Ascending aorta (tissue), 2 donors: ENCODE data around the gene GPX3. TPM values are rescaled to one million over a fixed set of nuclear protein-coding genes. Genes with fewer than 3 reads are reported as not detected.

Experiments
- DNase-seq, 2 donors: peaks; one replicate each; pipeline ENCODE4 v3.0.0-alpha.2; 2019; ENCODE audit warnings: low spot score in 2 of 2
- H3K27ac ChIP-seq, 2 donors: fragments of 200-600 bp; sonication (generic); one replicate each; pipeline ENCODE4 v1.5.1; 2016 to 2017; ENCODE audit warnings: mild to moderate bottlenecking in 1 of 2
- H3K27me3 ChIP-seq: fragments of 200-600 bp; sonication (generic); one replicate; pipeline ENCODE4 v1.5.1; 2017
- H3K36me3 ChIP-seq, 2 donors: fragments of 200-600 bp; sonication (generic); one replicate each; pipeline ENCODE4 v1.5.1; 2016
- H3K4me1 ChIP-seq, 2 donors: fragments of 200-600 bp; sonication (generic); one replicate each; pipeline ENCODE4 v1.5.1; 2016 to 2017; ENCODE audit warnings: mild to moderate bottlenecking in 1 of 2
- H3K4me3 ChIP-seq, 2 donors: fragments of 200-600 bp; sonication (generic); one replicate each; pipeline ENCODE4 v1.5.1; 2016 to 2017; ENCODE audit warnings: mild to moderate bottlenecking in 1 of 2
- H3K9me3 ChIP-seq, 2 donors: fragments of 200-600 bp; sonication (generic); one replicate each; pipeline ENCODE4 v1.5.1; 2016
- intact Hi-C: fragments of 100-400 bp; cut with DNase I; formaldehyde crosslinking; loops from one replicate; pipeline ENCODE4 v1.15.1; 2023
- total RNA-seq: library from RNA; depleted of rRNA; stranded (reverse); fragments of >200 nt; gene quantifications from one replicate; pipeline ENCODE4 v1.1.0, GENCODE V29; 2016
- TF ChIP-seq, protein P1 (sequence below), 3 experiments: fragments of 200-600 bp in 2 of 3; fragments of 450-650 bp in 1 of 3; sonication (generic) in 2 of 3; IDR thresholded peaks; one replicate each; pipeline ENCODE4 v1.5.1; 2016 to 2019; ENCODE audit warnings: antibody characterized with exemption in 3 of 3, mild to moderate bottlenecking in 1 of 3, moderate library complexity in 1 of 3

The GPX3 gene
- total RNA-seq, 1 donor from 2014 or later, result 2,056 TPM

GRCh38 chr5:150993422-150993821 is 27.0 kb upstream of the GPX3 start:
- DNase-seq, result no peak
- Histone ChIP-seq H3K27me3 (no peaks in the 10 kb centered on the region), H3K27ac (no peak overlapping the region), H3K4me3 (no peak overlapping the region), H3K9me3 (no peaks in the 10 kb centered on the region), H3K36me3 (no peaks in the 10 kb centered on the region), H3K4me1 (no peaks in the 10 kb centered on the region)
- intact Hi-C loops, result no loop called here
- TF ChIP-seq, protein P1, sequence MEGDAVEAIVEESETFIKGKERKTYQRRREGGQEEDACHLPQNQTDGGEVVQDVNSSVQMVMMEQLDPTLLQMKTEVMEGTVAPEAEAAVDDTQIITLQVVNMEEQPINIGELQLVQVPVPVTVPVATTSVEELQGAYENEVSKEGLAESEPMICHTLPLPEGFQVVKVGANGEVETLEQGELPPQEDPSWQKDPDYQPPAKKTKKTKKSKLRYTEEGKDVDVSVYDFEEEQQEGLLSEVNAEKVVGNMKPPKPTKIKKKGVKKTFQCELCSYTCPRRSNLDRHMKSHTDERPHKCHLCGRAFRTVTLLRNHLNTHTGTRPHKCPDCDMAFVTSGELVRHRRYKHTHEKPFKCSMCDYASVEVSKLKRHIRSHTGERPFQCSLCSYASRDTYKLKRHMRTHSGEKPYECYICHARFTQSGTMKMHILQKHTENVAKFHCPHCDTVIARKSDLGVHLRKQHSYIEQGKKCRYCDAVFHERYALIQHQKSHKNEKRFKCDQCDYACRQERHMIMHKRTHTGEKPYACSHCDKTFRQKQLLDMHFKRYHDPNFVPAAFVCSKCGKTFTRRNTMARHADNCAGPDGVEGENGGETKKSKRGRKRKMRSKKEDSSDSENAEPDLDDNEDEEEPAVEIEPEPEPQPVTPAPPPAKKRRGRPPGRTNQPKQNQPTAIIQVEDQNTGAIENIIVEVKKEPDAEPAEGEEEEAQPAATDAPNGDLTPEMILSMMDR (IDR thresholded peaks at IDR 0.05), result no peak

- TF ChIP-seq, protein P1 (IDR thresholded peaks at IDR 0.05), result no peak
- intact Hi-C loops, result no loop called here
These were observed 26.5 kb upstream of the GPX3 start for GRCh38 chr5:150993826-150994412.

GRCh38 chr5:150999704-151000442 is 20.5 kb upstream of the GPX3 start:
- no peaks in the 10 kb centered on the region for H3K36me3 ChIP-seq
- peak overlapping the region in 1 of 2 donors; percentile 33 for H3K4me3 ChIP-seq
- H3K4me1 ChIP-seq, result peaks cover 0 to 13% of the 10 kb centered on the region in 2 donors
- TF ChIP-seq, protein P1 (IDR thresholded peaks at IDR 0.05), result no peak
- intact Hi-C loops, result no loop called here
- H3K27ac ChIP-seq, result peak overlapping the region; percentile 46 to 57
- no peaks in the 10 kb centered on the region for H3K9me3 ChIP-seq
- DNase-seq, result peak; percentile 21 to 80
- no peaks in the 10 kb centered on the region for H3K27me3 ChIP-seq

More at GRCh38 chr5:150993826-150994412, 26.5 kb upstream of the GPX3 start:
- H3K36me3 ChIP-seq, result no peaks in the 10 kb centered on the region
- no peaks in the 10 kb centered on the region for H3K9me3 ChIP-seq
- no peaks in the 10 kb centered on the region for H3K4me1 ChIP-seq
- DNase-seq, result no peak
- H3K27me3 ChIP-seq, result no peaks in the 10 kb centered on the region
- no peak overlapping the region for H3K27ac ChIP-seq
- H3K4me3 ChIP-seq, result no peak overlapping the region

DNA sequence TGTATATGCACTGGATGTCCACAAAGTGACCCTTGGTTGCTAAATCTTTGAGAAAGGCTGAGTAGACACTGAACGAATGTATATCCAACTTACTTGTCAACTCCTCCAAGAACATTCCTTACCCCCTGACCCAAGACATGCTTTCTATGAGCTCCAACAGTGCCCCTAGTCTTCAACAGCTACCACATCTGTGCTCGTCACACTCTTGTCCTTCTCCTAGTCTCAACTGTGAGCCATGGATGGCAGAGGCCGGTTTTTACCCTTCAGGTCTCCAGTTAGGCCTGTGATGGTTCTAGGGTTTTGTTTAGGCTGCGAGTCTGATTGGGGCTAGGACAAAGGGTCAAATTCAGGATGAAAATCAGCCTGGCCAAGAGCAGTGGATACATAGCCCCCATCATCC is 19.0 kb upstream of the GPX3 start:
- TF ChIP-seq, protein P1 (IDR thresholded peaks at IDR 0.05), result no peak
- intact Hi-C loops, result no loop called here
- H3K27me3 ChIP-seq, result no peaks in the 10 kb centered on the region
- no peaks in the 10 kb centered on the region for H3K9me3 ChIP-seq
- peaks cover 0 to 19% of the 10 kb centered on the region in 2 donors for H3K4me1 ChIP-seq
- no peak overlapping the region for H3K4me3 ChIP-seq
- DNase-seq, result no peak
- no peak overlapping the region for H3K27ac ChIP-seq
- H3K36me3 ChIP-seq, result no peaks in the 10 kb centered on the region

DNA sequence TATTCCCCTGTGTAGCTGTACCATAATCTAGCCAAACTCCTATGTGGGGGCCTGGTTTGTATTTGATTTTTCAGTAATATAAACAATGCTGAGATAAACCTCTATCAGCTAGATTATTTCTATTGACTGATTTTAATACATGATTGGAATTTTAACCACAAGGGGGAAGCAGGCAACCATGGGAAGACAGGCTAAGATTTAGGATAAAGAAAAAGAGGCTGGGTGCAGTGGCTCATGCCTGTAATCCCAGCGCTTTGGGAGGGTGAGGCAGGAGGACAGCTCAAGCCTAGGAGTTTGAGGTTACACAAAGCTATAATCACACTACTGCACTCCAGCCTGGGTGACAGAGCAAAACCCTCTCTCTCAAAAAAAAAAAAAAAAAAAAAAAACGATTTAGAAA is 18.1 kb upstream of the GPX3 start:
- H3K9me3 ChIP-seq, result no peaks in the 10 kb centered on the region
- TF ChIP-seq, protein P1 (IDR thresholded peaks at IDR 0.05), result peak; percentile 45 to 72 (median 56)
- no peak overlapping the region for H3K4me3 ChIP-seq
- no peaks in the 10 kb centered on the region for H3K36me3 ChIP-seq
- no peak overlapping the region for H3K27ac ChIP-seq
- H3K4me1 ChIP-seq, result peaks cover 0 to 26% of the 10 kb centered on the region in 2 donors
- no peak for DNase-seq
- no peaks in the 10 kb centered on the region for H3K27me3 ChIP-seq
- intact Hi-C loops, result loop anchor here (1.0 to 2.0 kb wide), 3 partner anchors 17 to 163 kb away; no protein-coding TSS in a partner anchor
